ENCODE data around the gene ALDOA. TPM values are rescaled to one million over a fixed set of nuclear protein-coding genes. Genes with fewer than 3 reads are reported as not detected.

The ALDOA gene
- polyA plus RNA-seq, 3 donors: 1,202 to 1,628 (median 1,429) TPM

GRCh38 chr16:30076276-30076791, 10.8 kb downstream of the ALDOA start:
- Histone ChIP-seq H3K36me3 (replicated peaks in 1 of 2; ENCODE audit: control insufficient read depth in 1 of 2, insufficient read depth in 2 of 2, low read length in 2 of 2) (peaks cover 44 to 61% of the 10 kb centered on the region in 2 donors), H3K79me2 (ENCODE audit: insufficient read depth, low read length) (peaks cover 61% of the 10 kb centered on the region), H3K9ac (ENCODE audit: insufficient read depth, low read length, poor library complexity, severe bottlenecking) (peak overlapping the region; percentile 93), H3K4me1 (ENCODE audit: control insufficient read depth in 1 of 2, insufficient read depth in 2 of 2, low read length in 2 of 2) (peaks cover 24 to 39% of the 10 kb centered on the region in 2 donors), H4K20me1 (ENCODE audit: insufficient read depth, low read length) (peaks cover 59% of the 10 kb centered on the region), H3K4me3 (replicated peaks in 1 of 3; ENCODE audit: low read depth in 2 of 3, low read length in 3 of 3) (peak overlapping the region; percentile 69 to 93 (median 83)), H3K27me3 (ENCODE audit: control insufficient read depth in 2 of 2, insufficient read depth in 2 of 2, low read length in 2 of 2) (no peaks in the 10 kb centered on the region), H3K4me2 (replicated peaks; ENCODE audit: extremely low read depth, low read length, poor library complexity, severe bottlenecking) (peak overlapping the region; percentile 97), H3K9me3 (replicated peaks in 1 of 2; ENCODE audit: control insufficient read depth in 1 of 2, insufficient read depth in 1 of 2, low read length in 2 of 2) (no peaks in the 10 kb centered on the region), H3K27ac (ENCODE audit: low read depth in 1 of 2, low read length in 2 of 2) (peak overlapping the region; percentile 83 to 92), H2AFZ (ENCODE audit: insufficient read depth, low read depth, low read length, poor library complexity, severe bottlenecking) (peak overlapping the region; percentile 80)
- Mint-ChIP-seq H3K36me3 (peaks cover 51 to 63% of the 10 kb centered on the region in 2 donors), H3K27ac (peak overlapping the region; percentile 76 to 96 (median 95)), H3K27me3 (ENCODE audit: low read depth in 3 of 3) (no peaks in the 10 kb centered on the region), H3K4me3 (peak overlapping the region; percentile 90), H3K9me3 (peaks cover 0 to 2% (median 0%) of the 10 kb centered on the region in 7 donors), H3K4me1 (peaks cover 31% of the 10 kb centered on the region)
- no peak for DNase-seq
- no peak for TF ChIP-seq CTCF (IDR thresholded peaks at IDR 0.05)
- intact Hi-C loops (cut with micrococcal nuclease): loop anchor here in 1 of 2 donors (2.0 kb wide), 1 partner anchor 14 kb away; the partner anchor contains the start of gene TBX6
- WGBS (ENCODE audit: insufficient coverage): under 1% methylated on average over 30 of the region's 33 CpGs

GRCh38 chr16:30077656-30078055, 12.1 kb downstream of the ALDOA start:
- Histone ChIP-seq H3K4me3 (replicated peaks in 1 of 3; ENCODE audit: low read depth in 2 of 3, low read length in 3 of 3) (peak overlapping the region in 1 of 3 experiments; percentile 93), H4K20me1 (ENCODE audit: insufficient read depth, low read length) (peaks cover 59% of the 10 kb centered on the region), H3K4me2 (replicated peaks; ENCODE audit: extremely low read depth, low read length, poor library complexity, severe bottlenecking) (peak overlapping the region; percentile 97), H3K36me3 (replicated peaks in 1 of 2; ENCODE audit: control insufficient read depth in 1 of 2, insufficient read depth in 2 of 2, low read length in 2 of 2) (peaks cover 42 to 60% of the 10 kb centered on the region in 2 donors), H3K9me3 (replicated peaks in 1 of 2; ENCODE audit: control insufficient read depth in 1 of 2, insufficient read depth in 1 of 2, low read length in 2 of 2) (no peaks in the 10 kb centered on the region), H3K79me2 (ENCODE audit: insufficient read depth, low read length) (peaks cover 53% of the 10 kb centered on the region), H2AFZ (ENCODE audit: insufficient read depth, low read depth, low read length, poor library complexity, severe bottlenecking) (no peak overlapping the region), H3K27me3 (ENCODE audit: control insufficient read depth in 2 of 2, insufficient read depth in 2 of 2, low read length in 2 of 2) (no peaks in the 10 kb centered on the region), H3K9ac (ENCODE audit: insufficient read depth, low read length, poor library complexity, severe bottlenecking) (no peak overlapping the region), H3K4me1 (ENCODE audit: control insufficient read depth in 1 of 2, insufficient read depth in 2 of 2, low read length in 2 of 2) (peaks cover 24 to 39% of the 10 kb centered on the region in 2 donors), H3K27ac (ENCODE audit: low read depth in 1 of 2, low read length in 2 of 2) (peak overlapping the region in 1 of 2 donors; percentile 92)
- WGBS (ENCODE audit: insufficient coverage): 78% methylated on average over 6 of the region's 6 CpGs
- Mint-ChIP-seq H3K4me3 (peak overlapping the region in 1 of 2 donors; percentile 90), H3K4me1 (peaks cover 31% of the 10 kb centered on the region), H3K36me3 (peaks cover 50 to 64% of the 10 kb centered on the region in 2 donors), H3K27ac (peak overlapping the region; percentile 62 to 96 (median 87)), H3K27me3 (ENCODE audit: low read depth in 3 of 3) (peaks cover 0 to 1% (median 0%) of the 10 kb centered on the region in 3 donors), H3K9me3 (peaks cover 0 to 2% (median 0%) of the 10 kb centered on the region in 7 donors)
- intact Hi-C loops (cut with micrococcal nuclease): loop anchor here in 1 of 2 donors (2.0 kb wide), 1 partner anchor 13 kb away; the partner anchor contains the start of gene TBX6
- TF ChIP-seq CTCF (IDR thresholded peaks at IDR 0.05): no peak
- DNase-seq: peak in 2 of 3 donors; percentile 36 to 65

Data from CD14-positive monocyte (primary cell).